GM23338 (cell line): ENCODE data around the gene GSN. TPM values are rescaled to one million over a fixed set of nuclear protein-coding genes. Genes with fewer than 3 reads are reported as not detected.

Source experiments
- ATAC-seq: fragments of 200-7000 bp; cut with Tn5 transposase; 3 replicates; pipeline ENCODE4 v1.9.1; 2020
- DNase-seq: peaks from one replicate; pipeline ENCODE4 v3.0.0-alpha.2; 2015; ENCODE audit warnings: low spot score
- H2AFZ ChIP-seq: fragments of 200-600 bp; sonication (generic); 2 replicates; pipeline ENCODE4 v1.8.0; 2016; ENCODE audit warnings: antibody characterized with exemption, mild to moderate bottlenecking, moderate library complexity
- H3F3A ChIP-seq: fragments of 200-600 bp; sonication (generic); replicated peaks from 2 replicates; pipeline ENCODE4 v1.8.0; 2017; ENCODE audit warnings: antibody characterized with exemption, mixed run types, low read depth
- H3K27ac ChIP-seq: fragments of 200-600 bp; sonication (generic); 2 replicates; pipeline ENCODE4 v1.6.1; 2016; ENCODE audit warnings: low read depth
- H3K27me3 ChIP-seq: fragments of 200-600 bp; sonication (generic); 2 replicates; pipeline ENCODE4 v1.8.0; 2016; ENCODE audit warnings: mild to moderate bottlenecking, mixed run types, moderate library complexity; ENCODE audit not compliant: insufficient read depth
- H3K36me3 ChIP-seq: fragments of 200-600 bp; sonication (generic); 2 replicates; pipeline ENCODE4 v1.8.0; 2016; ENCODE audit warnings: mild to moderate bottlenecking; ENCODE audit not compliant: insufficient read depth
- H3K4me1 ChIP-seq: fragments of 200-600 bp; sonication (generic); 2 replicates; pipeline ENCODE4 v1.8.0; 2016; ENCODE audit warnings: mild to moderate bottlenecking, moderate library complexity; ENCODE audit not compliant: insufficient read depth
- H3K4me2 ChIP-seq: fragments of 200-600 bp; sonication (generic); 2 replicates; pipeline ENCODE4 v1.7.1; 2017; ENCODE audit warnings: mixed run types
- H3K4me3 ChIP-seq: fragments of 200-600 bp; sonication (generic); 2 replicates; pipeline ENCODE4 v1.6.1; 2016; ENCODE audit warnings: mixed run types
- H3K79me2 ChIP-seq: fragments of 200-600 bp; sonication (generic); replicated peaks from 2 replicates; pipeline ENCODE4 v1.8.0; 2017; ENCODE audit warnings: mild to moderate bottlenecking; ENCODE audit not compliant: insufficient read depth
- H3K9me2 ChIP-seq: fragments of 200-600 bp; sonication (generic); 2 replicates; pipeline ENCODE4 v1.8.0; 2017; ENCODE audit not compliant: insufficient read depth
- H4K20me1 ChIP-seq: fragments of 200-600 bp; sonication (generic); replicated peaks from 2 replicates; pipeline ENCODE4 v1.8.0; 2017; ENCODE audit warnings: mild to moderate bottlenecking; ENCODE audit not compliant: insufficient read depth
- H3K27ac Mint-ChIP-seq: 2 replicates; pipeline ENCODE4 v1.8.0; 2020; ENCODE audit warnings: inconsistent platforms, mild to moderate bottlenecking, moderate library complexity, mixed read lengths
- H3K27me3 Mint-ChIP-seq: 3 replicates; pipeline ENCODE4 v1.8.0; 2022; ENCODE audit warnings: low read depth, mild to moderate bottlenecking, moderate library complexity, mixed read lengths, inconsistent platforms; ENCODE audit not compliant: insufficient read depth, poor library complexity
- H3K36me3 Mint-ChIP-seq: 3 replicates; pipeline ENCODE4 v1.8.0; 2021; ENCODE audit warnings: low read depth, mild to moderate bottlenecking, inconsistent platforms, moderate library complexity, mixed read lengths
- H3K4me1 Mint-ChIP-seq: 3 replicates; pipeline ENCODE4 v1.8.0; 2020; ENCODE audit warnings: mild to moderate bottlenecking, inconsistent platforms, mixed read lengths
- H3K4me3 Mint-ChIP-seq: 3 replicates; pipeline ENCODE4 v1.8.0; 2021; ENCODE audit warnings: moderate library complexity, mild to moderate bottlenecking, inconsistent platforms, mixed read lengths
- H3K9me3 Mint-ChIP-seq: 3 replicates; pipeline ENCODE4 v1.8.0; 2020; ENCODE audit warnings: moderate library complexity, mild to moderate bottlenecking, inconsistent platforms, mixed read lengths
- ZNF114 ChIP-seq: fragments of 250-450 bp; sonication (Bioruptor Pico); IDR thresholded peaks from 2 replicates; pipeline ENCODE4 v1.5.0; 2020; ENCODE audit warnings: mild to moderate bottlenecking, moderate library complexity
- ZNF331 ChIP-seq: fragments of 250-450 bp; sonication (Bioruptor Pico); IDR thresholded peaks from 2 replicates; pipeline ENCODE4 v1.5.0; 2020; ENCODE audit warnings: low read depth, mild to moderate bottlenecking, moderate library complexity
- polyA plus RNA-seq: library from polyadenylated mRNA; unstranded; fragments of >200 nt; fragmentation: Nextera tagmentation; extraction: Ambion mirVana; gene quantifications from 2 replicates; pipeline ENCODE4 v1.2.1, GENCODE V29; 2016
- total RNA-seq: library from RNA; depleted of rRNA; stranded (reverse); fragments of >200 nt; shearing (Covaris generic); gene quantifications from 2 replicates; pipeline ENCODE4 v1.2.3, GENCODE V29; 2014
- TF ChIP-seq, protein P1 (sequence below): fragments of 250-450 bp; sonication (Bioruptor Pico); IDR thresholded peaks from 2 replicates; pipeline ENCODE4 v1.5.0; 2020; ENCODE audit warnings: mild to moderate bottlenecking, moderate library complexity
- TF ChIP-seq, protein P2 (sequence below): IDR thresholded peaks from one replicate; pipeline ENCODE4 v1.6.1; 2018; ENCODE audit warnings: antibody characterized with exemption; ENCODE audit not compliant: unreplicated experiment
- TF ChIP-seq, protein P3 (sequence below), 2 experiments: fragments of 200-600 bp in 1 of 2; sonication (generic) in 1 of 2; conservative IDR thresholded peaks; 2 replicates each; pipeline versions ENCODE4 v1.5.1 to v1.6.1; 2016 to 2017; ENCODE audit warnings: antibody characterized with exemption in 2 of 2, low read depth in 2 of 2, mild to moderate bottlenecking in 2 of 2, moderate library complexity in 1 of 2

The GSN gene
- total and polyA plus RNA-seq, 2 experiments from 2014 or later, result 30.2 to 85.7 TPM

DNA sequence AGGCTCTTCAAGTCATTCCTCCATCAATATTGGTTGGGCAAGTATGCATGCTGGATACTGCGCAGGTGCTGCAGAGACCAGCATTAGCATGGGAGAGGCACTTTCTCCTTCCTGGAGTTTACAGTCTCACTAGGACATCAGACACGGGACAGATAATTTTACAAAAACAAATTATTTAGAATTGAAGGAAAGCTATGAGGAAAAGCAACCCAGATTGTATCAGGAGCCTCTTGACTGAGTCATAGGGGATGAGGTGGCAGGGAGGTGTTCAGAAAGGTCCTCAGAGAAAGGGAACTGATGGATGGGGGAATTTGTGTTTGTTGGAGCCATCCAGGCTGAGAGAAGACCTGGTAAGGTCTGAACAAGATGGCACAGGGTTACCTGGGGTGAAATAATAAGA, 41.8 kb upstream of the GSN start (continued):
- TF ChIP-seq, protein P1, sequence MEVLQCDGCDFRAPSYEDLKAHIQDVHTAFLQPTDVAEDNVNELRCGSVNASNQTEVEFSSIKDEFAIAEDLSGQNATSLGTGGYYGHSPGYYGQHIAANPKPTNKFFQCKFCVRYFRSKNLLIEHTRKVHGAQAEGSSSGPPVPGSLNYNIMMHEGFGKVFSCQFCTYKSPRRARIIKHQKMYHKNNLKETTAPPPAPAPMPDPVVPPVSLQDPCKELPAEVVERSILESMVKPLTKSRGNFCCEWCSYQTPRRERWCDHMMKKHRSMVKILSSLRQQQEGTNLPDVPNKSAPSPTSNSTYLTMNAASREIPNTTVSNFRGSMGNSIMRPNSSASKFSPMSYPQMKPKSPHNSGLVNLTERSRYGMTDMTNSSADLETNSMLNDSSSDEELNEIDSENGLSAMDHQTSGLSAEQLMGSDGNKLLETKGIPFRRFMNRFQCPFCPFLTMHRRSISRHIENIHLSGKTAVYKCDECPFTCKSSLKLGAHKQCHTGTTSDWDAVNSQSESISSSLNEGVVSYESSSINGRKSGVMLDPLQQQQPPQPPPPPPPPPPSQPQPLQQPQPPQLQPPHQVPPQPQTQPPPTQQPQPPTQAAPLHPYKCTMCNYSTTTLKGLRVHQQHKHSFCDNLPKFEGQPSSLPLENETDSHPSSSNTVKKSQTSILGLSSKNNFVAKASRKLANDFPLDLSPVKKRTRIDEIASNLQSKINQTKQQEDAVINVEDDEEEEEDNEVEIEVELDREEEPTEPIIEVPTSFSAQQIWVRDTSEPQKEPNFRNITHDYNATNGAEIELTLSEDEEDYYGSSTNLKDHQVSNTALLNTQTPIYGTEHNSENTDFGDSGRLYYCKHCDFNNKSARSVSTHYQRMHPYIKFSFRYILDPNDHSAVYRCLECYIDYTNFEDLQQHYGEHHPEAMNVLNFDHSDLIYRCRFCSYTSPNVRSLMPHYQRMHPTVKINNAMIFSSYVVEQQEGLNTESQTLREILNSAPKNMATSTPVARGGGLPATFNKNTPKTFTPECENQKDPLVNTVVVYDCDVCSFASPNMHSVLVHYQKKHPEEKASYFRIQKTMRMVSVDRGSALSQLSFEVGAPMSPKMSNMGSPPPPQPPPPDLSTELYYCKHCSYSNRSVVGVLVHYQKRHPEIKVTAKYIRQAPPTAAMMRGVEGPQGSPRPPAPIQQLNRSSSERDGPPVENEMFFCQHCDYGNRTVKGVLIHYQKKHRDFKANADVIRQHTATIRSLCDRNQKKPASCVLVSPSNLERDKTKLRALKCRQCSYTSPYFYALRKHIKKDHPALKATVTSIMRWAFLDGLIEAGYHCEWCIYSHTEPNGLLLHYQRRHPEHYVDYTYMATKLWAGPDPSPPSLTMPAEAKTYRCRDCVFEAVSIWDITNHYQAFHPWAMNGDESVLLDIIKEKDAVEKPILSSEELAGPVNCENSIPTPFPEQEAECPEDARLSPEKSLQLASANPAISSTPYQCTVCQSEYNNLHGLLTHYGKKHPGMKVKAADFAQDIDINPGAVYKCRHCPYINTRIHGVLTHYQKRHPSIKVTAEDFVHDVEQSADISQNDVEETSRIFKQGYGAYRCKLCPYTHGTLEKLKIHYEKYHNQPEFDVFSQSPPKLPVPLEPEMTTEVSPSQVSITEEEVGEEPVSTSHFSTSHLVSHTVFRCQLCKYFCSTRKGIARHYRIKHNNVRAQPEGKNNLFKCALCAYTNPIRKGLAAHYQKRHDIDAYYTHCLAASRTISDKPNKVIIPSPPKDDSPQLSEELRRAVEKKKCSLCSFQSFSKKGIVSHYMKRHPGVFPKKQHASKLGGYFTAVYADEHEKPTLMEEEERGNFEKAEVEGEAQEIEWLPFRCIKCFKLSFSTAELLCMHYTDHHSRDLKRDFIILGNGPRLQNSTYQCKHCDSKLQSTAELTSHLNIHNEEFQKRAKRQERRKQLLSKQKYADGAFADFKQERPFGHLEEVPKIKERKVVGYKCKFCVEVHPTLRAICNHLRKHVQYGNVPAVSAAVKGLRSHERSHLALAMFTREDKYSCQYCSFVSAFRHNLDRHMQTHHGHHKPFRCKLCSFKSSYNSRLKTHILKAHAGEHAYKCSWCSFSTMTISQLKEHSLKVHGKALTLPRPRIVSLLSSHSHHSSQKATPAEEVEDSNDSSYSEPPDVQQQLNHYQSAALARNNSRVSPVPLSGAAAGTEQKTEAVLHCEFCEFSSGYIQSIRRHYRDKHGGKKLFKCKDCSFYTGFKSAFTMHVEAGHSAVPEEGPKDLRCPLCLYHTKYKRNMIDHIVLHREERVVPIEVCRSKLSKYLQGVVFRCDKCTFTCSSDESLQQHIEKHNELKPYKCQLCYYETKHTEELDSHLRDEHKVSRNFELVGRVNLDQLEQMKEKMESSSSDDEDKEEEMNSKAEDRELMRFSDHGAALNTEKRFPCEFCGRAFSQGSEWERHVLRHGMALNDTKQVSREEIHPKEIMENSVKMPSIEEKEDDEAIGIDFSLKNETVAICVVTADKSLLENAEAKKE (CRISPR knock-in tag), result no peak
- TF ChIP-seq, protein P2, sequence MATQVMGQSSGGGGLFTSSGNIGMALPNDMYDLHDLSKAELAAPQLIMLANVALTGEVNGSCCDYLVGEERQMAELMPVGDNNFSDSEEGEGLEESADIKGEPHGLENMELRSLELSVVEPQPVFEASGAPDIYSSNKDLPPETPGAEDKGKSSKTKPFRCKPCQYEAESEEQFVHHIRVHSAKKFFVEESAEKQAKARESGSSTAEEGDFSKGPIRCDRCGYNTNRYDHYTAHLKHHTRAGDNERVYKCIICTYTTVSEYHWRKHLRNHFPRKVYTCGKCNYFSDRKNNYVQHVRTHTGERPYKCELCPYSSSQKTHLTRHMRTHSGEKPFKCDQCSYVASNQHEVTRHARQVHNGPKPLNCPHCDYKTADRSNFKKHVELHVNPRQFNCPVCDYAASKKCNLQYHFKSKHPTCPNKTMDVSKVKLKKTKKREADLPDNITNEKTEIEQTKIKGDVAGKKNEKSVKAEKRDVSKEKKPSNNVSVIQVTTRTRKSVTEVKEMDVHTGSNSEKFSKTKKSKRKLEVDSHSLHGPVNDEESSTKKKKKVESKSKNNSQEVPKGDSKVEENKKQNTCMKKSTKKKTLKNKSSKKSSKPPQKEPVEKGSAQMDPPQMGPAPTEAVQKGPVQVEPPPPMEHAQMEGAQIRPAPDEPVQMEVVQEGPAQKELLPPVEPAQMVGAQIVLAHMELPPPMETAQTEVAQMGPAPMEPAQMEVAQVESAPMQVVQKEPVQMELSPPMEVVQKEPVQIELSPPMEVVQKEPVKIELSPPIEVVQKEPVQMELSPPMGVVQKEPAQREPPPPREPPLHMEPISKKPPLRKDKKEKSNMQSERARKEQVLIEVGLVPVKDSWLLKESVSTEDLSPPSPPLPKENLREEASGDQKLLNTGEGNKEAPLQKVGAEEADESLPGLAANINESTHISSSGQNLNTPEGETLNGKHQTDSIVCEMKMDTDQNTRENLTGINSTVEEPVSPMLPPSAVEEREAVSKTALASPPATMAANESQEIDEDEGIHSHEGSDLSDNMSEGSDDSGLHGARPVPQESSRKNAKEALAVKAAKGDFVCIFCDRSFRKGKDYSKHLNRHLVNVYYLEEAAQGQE, result no peak
- TF ChIP-seq, protein P3, sequence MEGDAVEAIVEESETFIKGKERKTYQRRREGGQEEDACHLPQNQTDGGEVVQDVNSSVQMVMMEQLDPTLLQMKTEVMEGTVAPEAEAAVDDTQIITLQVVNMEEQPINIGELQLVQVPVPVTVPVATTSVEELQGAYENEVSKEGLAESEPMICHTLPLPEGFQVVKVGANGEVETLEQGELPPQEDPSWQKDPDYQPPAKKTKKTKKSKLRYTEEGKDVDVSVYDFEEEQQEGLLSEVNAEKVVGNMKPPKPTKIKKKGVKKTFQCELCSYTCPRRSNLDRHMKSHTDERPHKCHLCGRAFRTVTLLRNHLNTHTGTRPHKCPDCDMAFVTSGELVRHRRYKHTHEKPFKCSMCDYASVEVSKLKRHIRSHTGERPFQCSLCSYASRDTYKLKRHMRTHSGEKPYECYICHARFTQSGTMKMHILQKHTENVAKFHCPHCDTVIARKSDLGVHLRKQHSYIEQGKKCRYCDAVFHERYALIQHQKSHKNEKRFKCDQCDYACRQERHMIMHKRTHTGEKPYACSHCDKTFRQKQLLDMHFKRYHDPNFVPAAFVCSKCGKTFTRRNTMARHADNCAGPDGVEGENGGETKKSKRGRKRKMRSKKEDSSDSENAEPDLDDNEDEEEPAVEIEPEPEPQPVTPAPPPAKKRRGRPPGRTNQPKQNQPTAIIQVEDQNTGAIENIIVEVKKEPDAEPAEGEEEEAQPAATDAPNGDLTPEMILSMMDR (conservative IDR thresholded peaks at IDR 0.05; ENCODE audit: low read depth in 2 of 2), result no peak

DNA sequence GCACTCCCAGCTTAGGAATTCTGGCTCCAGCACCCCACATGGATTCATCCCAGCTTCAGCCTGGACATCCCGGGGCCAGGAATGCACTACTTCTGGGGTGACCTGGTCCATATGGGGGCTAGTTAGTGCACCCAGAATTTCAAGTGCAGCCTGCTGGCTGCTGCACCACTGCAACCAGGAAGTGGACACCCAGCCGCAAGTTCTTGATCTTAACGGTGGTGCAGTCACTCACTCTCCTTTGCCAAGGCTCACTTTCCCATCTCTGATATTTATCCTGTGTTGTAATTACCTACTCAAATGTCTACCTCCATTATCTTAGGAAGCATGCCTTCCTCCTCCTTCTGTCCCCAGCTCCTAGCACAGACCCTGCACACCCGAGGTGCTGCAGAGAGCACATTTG, 40.1 kb upstream of the GSN start:
- Histone ChIP-seq H3K79me2 (no peaks in the 10 kb centered on the region), H3K36me3 (no peaks in the 10 kb centered on the region), H2AFZ (no peak overlapping the region), H3K27me3 (no peaks in the 10 kb centered on the region), H3K27ac (no peak overlapping the region), H3K9me2 (no peaks in the 10 kb centered on the region), H3K4me3 (no peak overlapping the region), H3F3A (no peaks in the 10 kb centered on the region), H4K20me1 (no peaks in the 10 kb centered on the region; the same call in 1 of the 2 replicates), H3K4me1 (peaks cover 3% of the 10 kb centered on the region; the same call in 1 of the 2 replicates), H3K4me2 (no peak overlapping the region)
- no peak for ATAC-seq
- peaks cover 4% of the 10 kb centered on the region for H3K4me1 Mint-ChIP-seq
- no peaks in the 10 kb centered on the region for H3K9me3 Mint-ChIP-seq
- DNase-seq, result no peak
- no peak overlapping the region for H3K27ac Mint-ChIP-seq
- peaks cover 3% of the 10 kb centered on the region for H3K27me3 Mint-ChIP-seq
- TF ChIP-seq ZNF114 (CRISPR knock-in tag) (no peak), ZNF331 (CRISPR knock-in tag) (no peak)
- H3K4me3 Mint-ChIP-seq, result no peak overlapping the region
- no peaks in the 10 kb centered on the region for H3K36me3 Mint-ChIP-seq
